ENCODE data around the gene SLC22A31. TPM values are rescaled to one million over a fixed set of nuclear protein-coding genes. Genes with fewer than 3 reads are reported as not detected.

SLC22A31 gene
- total and polyA plus RNA-seq, 2 experiments from 2014 or later = 2.1 to 13.8 TPM

- Histone ChIP-seq H3K4me2 (no peak overlapping the region), H3K27me3 (ENCODE audit: insufficient read depth) (no peaks in the 10 kb centered on the region), H3K9me2 (ENCODE audit: insufficient read depth) (no peaks in the 10 kb centered on the region), H3K27ac (ENCODE audit: low read depth) (no peak overlapping the region), H4K20me1 (replicated peaks; ENCODE audit: insufficient read depth) (no peaks in the 10 kb centered on the region), H3F3A (replicated peaks; ENCODE audit: low read depth) (no peaks in the 10 kb centered on the region), H2AFZ (no peak overlapping the region), H3K79me2 (replicated peaks; ENCODE audit: insufficient read depth) (no peaks in the 10 kb centered on the region), H3K4me1 (ENCODE audit: insufficient read depth) (peaks cover 11% of the 10 kb centered on the region), H3K36me3 (ENCODE audit: insufficient read depth) (no peaks in the 10 kb centered on the region), H3K4me3 (no peak overlapping the region)
- no peaks in the 10 kb centered on the region for H3K36me3 Mint-ChIP-seq (ENCODE audit: low read depth)
- no peak for TF ChIP-seq ZNF331 (CRISPR knock-in tag; IDR thresholded peaks at IDR 0.05; ENCODE audit: low read depth)
- no peak for TF ChIP-seq POLR2AphosphoS5 (IDR thresholded peaks at IDR 0.05; ENCODE audit: low read depth)
- TF ChIP-seq CTCF (conservative IDR thresholded peaks at IDR 0.05; ENCODE audit: low read depth in 2 of 2) = no peak
- no peak for TF ChIP-seq ZNF462 (CRISPR knock-in tag; IDR thresholded peaks at IDR 0.05)
- no peak overlapping the region for H3K4me3 Mint-ChIP-seq
- H3K4me1 Mint-ChIP-seq = peaks cover 12% of the 10 kb centered on the region
- peaks cover 14% of the 10 kb centered on the region for H3K27me3 Mint-ChIP-seq (ENCODE audit: insufficient read depth, low read depth, poor library complexity)
- DNase-seq (ENCODE audit: low spot score) = no peak
- no peaks in the 10 kb centered on the region for H3K9me3 Mint-ChIP-seq
- no peak overlapping the region for H3K27ac Mint-ChIP-seq
- ATAC-seq = no peak
These were observed 24.8 kb downstream of the SLC22A31 start for GRCh38 chr16:89175280-89176146.

All from GM23338 (cell line).